ENCODE measurements around the gene FAM76A.

FAM76A gene

DNA sequence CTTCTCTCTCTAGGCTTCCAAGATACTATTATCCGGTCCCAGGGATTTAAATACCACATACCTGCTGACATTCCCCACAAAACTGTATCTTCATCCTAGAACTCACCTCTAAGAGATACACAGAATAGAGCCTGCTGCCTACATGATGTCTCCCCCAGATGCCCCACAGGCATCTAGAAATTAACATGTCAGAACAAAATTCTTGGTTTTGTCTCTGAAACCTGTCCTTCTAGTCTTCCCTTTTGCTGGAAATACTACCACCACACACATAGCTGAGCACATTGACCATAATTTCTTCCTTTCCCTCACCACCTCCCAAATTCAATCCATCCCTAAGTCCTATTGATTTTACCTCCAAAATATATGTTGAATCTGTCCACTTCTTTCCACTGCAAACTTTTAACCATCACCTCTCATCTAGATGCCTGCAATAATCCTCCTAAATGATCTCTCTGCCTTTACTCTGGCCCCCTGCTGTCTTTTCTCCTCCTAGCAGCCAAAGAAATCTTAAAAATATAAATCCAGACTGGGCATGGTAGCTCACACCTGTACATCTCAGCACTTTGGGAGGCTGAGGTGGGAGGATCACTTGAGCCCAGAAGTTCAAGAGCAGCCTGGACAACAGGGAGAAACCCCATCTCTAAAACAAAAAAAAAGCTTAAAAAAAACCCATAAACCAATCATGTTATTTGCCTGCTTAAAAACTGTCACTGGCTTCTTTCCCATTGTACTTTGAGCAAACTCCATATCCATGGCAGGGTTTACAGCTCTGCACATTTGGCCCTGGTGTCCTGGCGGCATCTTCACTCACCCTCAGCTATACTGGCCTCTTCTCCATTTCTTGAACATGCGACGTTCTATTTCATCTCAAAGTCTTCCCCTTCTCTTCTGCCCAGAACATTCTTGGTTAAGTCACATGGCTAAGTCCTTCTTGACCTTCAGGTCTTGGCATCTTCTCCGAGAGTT, 6.2 kb upstream of the FAM76A start:
- DNase-seq (ENCODE audit: low read depth in 2 of 3, low spot score in 2 of 3): no peak

DNA sequence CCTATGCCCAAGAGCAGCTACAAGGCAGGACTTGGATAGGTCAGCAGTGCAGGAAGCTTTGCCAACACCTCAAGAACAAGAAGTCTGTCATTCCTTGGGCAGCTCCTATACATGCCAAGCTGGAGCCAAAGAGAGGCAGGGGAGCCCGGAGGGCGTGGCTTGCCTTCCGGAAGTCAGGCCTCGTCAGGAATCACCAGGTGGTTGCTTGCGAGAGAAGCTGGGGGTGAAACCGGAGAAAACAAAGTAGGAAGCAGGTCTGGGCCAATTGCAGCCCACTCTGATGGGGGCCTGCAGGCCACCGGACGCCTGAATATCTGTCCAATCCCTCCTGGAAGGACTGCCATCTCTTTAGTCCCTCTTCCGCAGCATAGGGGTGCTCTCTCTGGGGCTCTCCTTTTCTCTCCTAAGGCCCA, 794 bp upstream of the FAM76A start:
- no peak for DNase-seq (ENCODE audit: low read depth in 2 of 3, low spot score in 2 of 3)

DNA sequence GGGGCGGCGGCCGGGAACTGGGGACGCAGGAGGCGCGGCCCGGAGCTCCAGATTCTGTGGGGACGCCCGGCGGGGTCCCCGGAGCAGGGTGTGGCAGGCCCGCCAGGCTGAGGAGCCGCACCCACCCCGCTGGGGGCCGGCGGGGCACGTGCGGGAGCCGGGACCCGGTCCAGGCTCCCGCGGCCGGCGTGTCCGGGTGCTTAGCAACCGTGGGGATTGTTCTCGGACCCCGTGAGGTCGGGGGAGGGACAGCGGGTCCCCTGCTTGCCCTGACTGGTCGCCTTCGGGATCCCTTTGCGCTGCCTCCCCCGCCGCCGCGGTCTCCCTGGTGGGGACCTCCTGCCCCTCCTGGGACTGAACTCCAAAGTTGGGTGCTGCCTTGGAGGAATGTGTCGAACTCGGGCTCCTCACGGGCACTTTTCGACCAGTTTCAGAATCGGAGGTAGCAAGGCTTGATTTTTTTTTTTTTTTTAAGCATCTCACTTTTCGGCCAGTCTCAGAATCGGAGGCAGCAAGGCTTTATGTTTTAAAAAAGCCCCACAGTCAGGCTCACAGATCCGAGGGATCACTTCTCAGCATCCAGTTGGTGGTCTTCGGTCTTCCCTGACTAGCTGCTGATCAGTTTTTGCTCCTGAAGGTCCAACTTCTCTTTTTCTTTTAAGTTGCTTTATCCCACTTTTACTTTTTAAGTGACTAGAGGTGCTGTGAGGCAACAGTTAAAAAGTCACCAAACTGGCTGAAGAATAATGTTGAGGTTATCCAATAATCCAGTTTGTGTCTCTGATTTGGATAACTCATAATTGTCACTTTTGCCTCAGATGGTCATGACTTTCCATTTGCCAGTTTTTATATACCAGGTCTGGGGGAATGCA, 648 bp downstream of the FAM76A start:
- peak in 1 of 3 experiments; percentile 35 for DNase-seq (ENCODE audit: low read depth in 2 of 3, low spot score in 2 of 3)

DNA sequence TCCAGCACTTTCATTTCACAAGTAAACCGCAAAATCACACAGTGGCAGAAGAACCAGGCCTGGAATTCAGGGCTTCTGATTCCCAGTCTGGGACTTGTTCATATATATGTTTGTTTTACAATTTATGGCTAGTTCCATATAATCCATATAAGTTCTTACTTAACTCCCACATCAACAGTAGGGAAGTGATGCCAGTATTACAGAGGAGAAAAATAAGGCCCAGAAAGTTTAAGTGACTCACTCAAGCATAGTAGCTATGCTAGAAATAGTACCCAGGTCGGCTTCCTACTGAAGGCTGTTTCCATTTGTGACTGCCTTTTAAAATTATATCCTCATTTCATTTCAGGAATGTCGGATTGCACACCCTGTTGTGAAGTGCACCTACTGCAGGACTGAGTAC, 1.4 kb downstream of the FAM76A start:
- DNase-seq (ENCODE audit: low read depth in 2 of 3, low spot score in 2 of 3): no peak

DNA sequence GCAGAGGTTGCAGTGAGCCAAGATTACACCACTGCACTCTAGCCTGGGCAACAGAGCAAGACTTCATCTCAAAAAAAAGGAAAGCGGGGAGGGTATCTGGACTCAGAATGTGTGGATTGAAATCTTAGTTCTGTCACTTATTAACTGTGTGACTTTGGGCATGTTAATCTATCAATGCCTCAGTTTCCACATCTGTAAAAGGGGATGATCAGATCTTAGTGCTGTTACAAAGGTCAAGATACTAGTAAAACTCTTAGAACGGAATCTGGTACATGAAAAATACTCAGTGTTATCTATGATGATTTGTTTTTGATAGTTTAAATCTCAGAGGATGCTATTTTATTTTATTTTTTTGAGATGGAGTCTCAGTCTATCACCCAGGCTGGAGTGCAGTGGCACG, 10.5 kb downstream of the FAM76A start:
- no peak for DNase-seq (ENCODE audit: low read depth in 2 of 3, low spot score in 2 of 3)

DNA sequence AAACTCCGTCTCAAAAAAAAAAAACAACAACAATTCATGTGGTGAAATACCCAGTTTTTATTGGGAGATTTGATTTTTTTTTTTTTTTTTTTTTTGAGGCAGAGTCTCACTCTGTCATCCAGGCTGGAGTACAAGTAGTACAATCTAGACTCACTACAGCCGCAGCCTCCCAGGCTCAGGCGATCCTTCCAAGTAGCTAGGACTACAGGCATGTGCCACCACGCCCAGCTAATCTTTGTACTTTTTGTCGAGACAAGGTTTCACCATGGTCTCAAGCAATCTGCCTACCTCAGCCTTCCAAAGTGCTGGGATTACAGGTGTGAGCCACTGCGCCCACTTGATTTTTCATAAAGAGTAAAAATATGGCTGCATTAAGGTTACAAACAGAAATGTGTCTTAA, 15.4 kb downstream of the FAM76A start:
- DNase-seq (ENCODE audit: low read depth in 2 of 3, low spot score in 2 of 3): no peak

DNA sequence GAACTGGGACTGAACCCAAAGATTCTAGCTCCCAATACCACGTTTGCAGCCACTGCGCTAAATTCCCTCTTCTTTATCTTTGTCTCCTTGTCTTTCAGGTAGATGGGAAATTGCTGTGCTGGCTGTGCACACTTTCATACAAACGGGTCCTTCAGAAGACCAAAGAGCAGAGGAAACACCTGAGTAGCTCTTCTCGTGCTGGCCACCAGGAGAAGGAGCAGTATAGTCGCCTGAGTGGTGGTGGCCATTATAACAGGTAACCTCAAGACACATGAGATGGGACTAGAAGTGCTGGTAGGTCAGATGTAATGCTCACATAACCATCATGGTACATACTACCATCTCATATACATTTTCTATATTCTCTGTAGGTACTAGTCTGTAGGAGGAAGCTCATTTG, 18.8 kb downstream of the FAM76A start:
- DNase-seq (ENCODE audit: low read depth in 2 of 3, low spot score in 2 of 3): no peak

DNA sequence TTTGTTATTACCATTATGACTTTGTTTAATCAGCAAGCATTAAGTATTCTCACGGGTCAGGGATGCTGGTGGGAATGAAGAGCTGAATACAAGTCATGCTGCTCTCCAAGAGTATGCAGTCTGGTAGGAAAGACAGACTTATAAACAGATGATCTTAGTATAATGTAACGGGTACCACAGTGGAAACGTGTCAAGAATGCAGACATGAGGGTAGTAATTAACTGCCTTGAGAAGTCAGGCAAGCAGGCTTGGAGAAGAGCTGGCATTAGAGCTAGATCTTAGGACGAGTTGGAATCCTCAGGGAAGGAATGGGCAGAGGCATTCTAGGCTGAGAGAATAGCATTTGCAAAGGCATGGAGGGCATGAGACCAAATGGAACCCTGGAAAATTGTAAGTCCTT, 19.7 kb downstream of the FAM76A start:
- DNase-seq (ENCODE audit: low read depth in 2 of 3, low spot score in 2 of 3): no peak

DNA sequence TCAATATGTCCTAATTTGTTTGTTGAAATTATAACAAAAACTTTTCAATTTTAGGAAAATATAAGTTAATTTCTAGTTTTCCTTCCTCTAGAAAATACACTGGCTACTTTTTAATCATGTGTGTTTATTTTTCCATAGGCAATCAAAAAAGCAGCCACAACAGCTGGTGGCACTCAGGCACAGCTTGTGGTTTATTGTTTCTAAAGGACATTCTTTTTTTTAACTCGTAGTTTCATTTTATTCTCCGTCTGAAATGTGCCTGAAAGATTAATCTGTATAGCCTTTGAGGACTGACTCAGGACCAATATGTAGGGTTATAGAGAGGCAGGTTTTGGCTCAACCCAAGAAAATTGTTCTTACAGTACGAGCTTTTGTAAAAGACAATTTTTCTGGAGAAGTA, 26.6 kb downstream of the FAM76A start:
- DNase-seq (ENCODE audit: low read depth in 2 of 3, low spot score in 2 of 3): no peak

DNA sequence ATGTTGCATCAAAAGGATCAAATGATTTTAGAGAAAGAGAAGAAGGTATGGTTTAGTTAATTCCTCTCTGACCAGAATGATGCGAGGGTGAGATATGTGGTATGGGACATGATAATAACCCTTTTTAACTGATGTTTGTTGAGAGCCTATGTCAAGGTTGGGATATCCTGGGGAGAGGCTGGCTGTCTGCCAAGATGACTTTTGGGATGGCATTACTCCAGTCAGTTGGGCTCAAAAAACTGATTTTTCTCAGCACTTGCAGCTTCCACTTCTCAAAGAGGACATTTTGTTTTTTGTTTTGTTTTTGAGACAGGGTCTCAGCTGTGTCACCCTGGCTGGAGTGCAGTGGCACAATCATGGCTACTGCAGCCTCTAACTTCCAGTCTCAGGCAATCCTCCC, 29.5 kb downstream of the FAM76A start:
- DNase-seq (ENCODE audit: low read depth in 2 of 3, low spot score in 2 of 3): no peak

DNA sequence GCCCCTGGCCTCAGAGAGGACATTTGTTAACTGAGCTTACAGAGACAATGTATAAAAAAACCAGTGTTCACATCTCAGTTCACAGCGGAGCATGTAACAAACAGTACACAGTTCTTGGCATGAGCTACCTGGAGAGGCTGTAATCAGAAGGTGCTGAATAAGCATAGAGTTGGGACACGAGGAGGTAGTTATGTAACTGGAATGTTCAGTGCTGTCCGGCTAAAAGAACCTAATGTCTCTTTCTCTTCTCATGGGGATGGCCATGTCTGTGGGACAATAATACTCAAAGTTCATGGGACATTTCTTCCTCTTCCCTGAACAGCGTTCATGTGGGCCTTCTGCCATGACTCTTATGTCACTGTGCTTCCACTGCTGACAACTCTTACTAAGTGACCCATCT, 30.1 kb downstream of the FAM76A start:
- DNase-seq (ENCODE audit: low read depth in 2 of 3, low spot score in 2 of 3): no peak

DNA sequence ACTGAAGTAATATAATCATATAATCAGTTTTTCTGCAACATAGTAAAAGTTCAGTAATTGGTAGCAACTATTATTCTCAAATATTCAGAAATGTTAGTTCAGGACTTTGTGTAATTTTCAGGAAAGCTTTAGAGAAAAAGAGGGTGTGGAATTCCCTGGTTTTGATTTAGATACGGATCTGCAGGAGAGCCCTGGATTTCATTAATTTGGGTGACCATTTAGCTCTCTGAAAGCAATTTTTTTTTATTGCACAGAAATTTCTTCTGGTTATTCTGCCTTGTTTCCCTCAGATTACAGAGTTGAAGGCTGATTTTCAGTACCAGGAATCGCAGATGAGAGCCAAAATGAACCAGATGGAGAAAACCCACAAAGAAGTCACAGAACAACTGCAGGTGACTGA, 33.5 kb downstream of the FAM76A start:
- no peak for DNase-seq (ENCODE audit: low read depth in 2 of 3, low spot score in 2 of 3)

DNA sequence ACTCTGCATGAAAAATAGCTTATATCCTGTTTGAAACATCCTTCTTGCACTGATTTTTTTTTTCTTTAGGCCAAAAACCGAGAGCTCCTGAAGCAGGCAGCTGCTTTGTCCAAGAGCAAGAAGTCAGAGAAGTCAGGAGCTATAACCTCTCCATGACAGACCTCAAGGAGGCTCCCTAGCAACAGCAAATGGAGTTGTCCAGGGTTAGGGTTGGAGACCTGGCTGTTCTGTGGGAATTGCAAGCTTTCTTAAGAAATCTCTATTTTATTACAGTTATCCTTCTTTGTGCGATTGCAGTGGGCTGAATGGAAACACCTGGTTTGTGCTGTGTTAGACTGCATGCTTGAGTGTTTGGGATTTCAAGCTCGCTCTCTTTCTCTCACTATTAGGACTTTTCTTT, 34.7 kb downstream of the FAM76A start:
- no peak for DNase-seq (ENCODE audit: low read depth in 2 of 3, low spot score in 2 of 3)

DNA sequence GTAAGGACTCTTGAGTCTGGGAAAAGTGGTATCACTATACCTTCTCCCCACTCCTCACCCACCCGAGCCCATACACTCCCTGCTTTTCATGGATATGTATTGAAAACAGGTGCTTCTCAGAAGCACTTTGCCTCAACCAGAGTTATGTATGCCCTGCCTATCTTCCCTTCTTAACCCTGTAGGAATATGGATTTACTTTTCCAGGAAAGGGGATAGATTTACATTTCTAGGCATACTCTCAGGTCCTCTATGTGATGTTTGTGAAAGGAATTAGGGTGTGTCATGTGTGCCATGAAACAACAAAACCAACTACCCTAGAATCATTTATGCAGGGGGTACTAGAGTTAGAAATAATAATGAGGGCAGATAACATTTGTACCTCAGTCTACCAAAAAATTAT, 36.3 kb downstream of the FAM76A start:
- no peak for DNase-seq (ENCODE audit: low read depth in 2 of 3, low spot score in 2 of 3)

DNA sequence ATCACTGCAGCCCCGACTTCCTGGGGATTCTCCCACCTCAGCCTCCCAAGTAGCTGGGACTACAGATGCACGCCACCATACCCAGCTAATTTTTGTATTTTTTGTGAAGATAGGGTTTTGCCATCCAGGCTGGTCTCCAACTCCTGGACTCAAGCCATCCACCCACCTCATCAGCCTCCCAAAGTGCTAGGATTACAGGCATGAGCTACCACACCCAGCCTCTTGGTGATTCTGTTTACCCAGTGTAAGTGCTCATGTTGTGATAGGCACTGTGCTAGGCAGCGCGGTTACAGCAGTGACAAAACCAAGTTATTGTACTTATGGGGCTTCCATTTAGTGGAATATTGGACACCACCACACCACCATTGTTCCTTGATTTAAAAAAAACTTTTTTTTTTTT, 37.6 kb downstream of the FAM76A start:
- DNase-seq (ENCODE audit: low read depth in 2 of 3, low spot score in 2 of 3): no peak

DNA sequence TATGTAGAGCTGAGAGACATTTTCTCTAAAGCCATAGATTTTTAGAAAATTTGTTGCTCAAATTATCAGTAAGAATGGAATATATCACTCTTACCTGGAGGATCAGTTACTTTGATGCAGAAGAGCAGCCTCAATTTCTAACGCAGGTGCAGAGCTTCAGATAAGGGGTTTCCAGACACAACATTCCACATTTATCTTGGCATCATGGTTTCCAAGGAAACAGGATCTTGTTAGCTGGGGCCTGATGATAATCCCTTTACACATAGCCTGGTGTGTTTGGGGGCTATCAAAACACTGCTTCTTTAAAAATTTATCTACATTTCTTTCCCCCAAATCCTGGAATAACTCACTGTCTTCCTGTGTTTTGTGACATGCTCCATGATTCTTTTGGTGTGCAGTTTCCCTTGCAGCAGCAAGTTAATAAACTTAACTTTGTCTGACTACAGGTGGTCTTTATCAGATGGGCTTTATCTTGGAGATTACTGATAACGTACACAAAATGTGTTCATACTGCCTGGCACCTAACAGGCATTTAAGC, 44.6 kb downstream of the FAM76A start:
- DNase-seq (ENCODE audit: low read depth in 2 of 3, low spot score in 2 of 3): no peak

DNA sequence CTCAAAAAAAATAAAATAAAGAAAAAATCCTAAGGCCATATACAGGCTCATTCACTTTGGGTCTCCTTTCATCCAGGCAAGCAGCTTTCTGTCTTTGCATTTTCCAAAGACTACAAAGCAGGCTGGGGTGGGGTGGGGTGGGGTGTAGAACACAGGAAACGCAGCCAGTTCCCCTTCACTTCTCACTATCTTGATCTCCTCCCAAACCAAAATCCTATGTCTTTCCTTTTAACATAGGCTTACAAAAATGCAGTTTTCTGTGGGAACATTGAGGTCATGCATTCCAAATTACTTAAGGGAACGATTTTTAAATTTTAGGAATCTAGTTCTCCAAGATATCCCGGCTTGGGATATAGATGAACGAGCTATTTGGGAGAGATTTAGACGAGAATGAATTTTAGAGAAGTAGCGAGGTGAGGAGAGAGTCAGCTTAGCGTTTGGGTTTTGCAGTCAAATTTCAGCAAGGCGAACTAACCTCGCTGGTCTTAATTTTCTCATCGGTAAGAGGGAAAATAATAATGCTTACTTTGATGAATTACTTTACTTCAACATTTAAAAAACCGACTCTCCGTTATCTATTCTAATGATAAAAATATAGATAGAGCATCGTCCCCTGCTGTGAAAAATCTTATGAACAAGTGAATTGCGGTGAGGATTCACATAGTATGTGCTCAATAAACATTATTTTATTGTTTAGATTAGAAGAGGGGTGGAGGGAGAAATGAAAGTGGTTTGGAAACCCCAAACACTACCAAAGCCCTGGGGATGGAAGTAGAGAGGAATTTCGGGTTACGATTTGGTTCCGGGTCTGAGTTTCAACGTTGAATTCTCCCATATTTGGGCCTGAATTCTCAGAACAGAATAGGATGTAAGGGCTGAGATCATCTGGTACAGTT, 46.5 kb downstream of the FAM76A start:
- DNase-seq (ENCODE audit: low read depth in 2 of 3, low spot score in 2 of 3): no peak

DNA sequence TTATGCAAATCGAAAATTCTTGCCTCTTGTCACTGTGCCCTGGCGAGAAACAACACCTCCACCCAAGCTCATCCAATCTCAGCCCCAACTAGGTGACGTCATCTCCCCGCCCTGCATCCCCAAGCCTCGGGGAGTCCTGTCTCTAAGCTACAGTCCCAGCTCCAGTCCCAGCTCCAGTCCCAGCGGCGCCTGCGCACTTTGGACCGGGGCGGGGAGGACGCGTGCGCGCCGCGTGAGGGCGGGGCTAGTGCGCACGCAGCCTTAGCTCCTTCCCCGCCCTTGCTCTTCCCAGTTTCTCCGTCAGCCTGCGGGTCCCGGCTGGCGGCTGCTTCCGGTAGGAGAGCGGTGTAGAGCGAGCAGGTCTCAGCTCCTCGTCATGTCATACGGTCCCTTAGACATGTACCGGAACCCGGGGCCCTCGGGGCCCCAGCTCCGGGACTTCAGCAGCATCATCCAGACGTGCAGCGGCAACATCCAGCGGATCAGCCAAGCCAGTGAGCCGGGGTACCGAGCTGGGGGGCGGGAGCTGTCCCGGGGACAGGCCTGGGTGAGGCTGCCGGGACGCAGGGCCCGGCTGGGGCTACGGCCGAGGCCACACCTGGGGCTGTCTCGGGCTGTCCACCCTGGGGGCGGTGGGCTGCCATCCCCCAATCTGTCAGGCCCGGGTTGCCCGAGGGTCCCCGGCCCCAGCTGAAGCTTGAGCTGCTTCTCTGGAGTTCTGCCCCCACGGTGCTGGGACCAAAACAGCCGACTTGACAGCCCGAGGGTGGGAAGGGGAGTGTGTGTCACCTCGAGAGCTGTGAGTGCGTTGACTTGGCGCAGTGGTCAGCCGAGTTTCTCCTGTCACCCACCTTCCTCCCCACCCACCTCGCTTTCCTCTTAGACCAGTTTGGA, 47.4 kb downstream of the FAM76A start, which contains the start of gene STX12:
TSS of gene STX12 (plus strand) at position 288 of the 894 bp plus-strand sequence. CDS start at position 377, 89 bp downstream.
- peak; percentile 95 to 99 (median 97) for DNase-seq (ENCODE audit: low read depth in 2 of 3, low spot score in 2 of 3)

DNA sequence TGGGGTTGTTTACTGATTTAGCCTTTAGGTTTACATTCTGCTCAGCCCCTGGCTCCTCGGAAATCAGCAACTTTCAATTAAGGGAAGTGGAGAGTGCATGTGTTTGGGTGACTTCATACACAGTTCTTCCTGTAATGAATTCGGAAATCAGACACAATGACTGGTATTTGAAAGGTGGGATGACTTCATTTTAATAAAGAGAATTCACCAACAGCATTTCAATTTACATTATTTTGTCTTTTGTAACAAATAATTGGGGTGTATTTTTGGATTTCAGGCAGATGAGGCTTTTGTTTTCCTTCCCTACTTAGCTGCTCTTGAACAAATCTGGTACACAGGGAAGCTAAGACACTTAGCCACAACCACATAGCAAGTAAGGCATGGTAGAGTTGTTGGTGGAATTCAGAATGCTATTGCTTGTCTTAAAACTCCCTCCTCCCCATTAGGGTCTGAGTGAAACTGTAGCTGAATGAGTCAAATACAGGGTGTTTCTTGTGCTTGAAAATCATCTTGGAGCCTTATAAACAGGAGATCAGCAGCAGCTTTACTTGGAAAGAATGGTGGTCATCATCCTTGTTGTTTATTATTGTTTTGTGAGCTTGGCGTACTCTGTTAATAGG, 48.2 kb downstream of the FAM76A start:
- DNase-seq (ENCODE audit: low read depth in 2 of 3, low spot score in 2 of 3): no peak
